HEK293 (cell line): ENCODE data around the gene CDC14A.
A peak's percentile ranks its signal among the peaks of the same experiment; 100 is the strongest.

Source experiments
- CTCF ChIA-PET: fragments of 350-600 bp; formaldehyde crosslinking; extraction: SDS; loops from one replicate; lab custom pipeline; 2021; ENCODE audit warnings: antibody characterized with exemption; lab: Yijun Ruan, JAX
- POLR2A ChIA-PET: fragments of 300-600 bp; formaldehyde crosslinking; extraction: SDS; loops from one replicate; lab custom pipeline; 2020; ENCODE audit warnings: antibody characterized with exemption, inconsistent platforms; lab: Yijun Ruan, JAX
- H3K27ac ChIP-seq: fragments of 200-500 bp; sonication (Bioruptor generic); 2 replicates; pipeline ENCODE4 v1.5.1; 2014; ENCODE audit warnings: low read depth, low read length, control low read depth, inconsistent platforms; ENCODE audit errors: extremely low read depth
- H3K36me3 ChIP-seq, 2 experiments: fragments of 200-500 bp in 1 of 2; sonication (Bioruptor generic) in 1 of 2; 1 replicate in 1 of 2; 2 replicates in 1 of 2; pipeline ENCODE4 v1.5.1; 2014 to 2017; ENCODE audit warnings: inconsistent platforms in 2 of 2, low read length in 2 of 2; ENCODE audit not compliant: control insufficient read depth in 2 of 2, insufficient read depth in 1 of 2
- H3K4me1 ChIP-seq: fragments of 200-500 bp; sonication (Bioruptor generic); 2 replicates; pipeline ENCODE4 v1.5.1; 2014; ENCODE audit warnings: mild to moderate bottlenecking, low read length, inconsistent platforms; ENCODE audit not compliant: control insufficient read depth, insufficient read depth
- H3K4me3 ChIP-seq: 2 replicates; pipeline ENCODE4 v1.5.1; 2011; ENCODE audit warnings: low read depth, mild to moderate bottlenecking, control low read depth, low read length, moderate library complexity
- H3K9me3 ChIP-seq: fragments of 200-500 bp; sonication (Bioruptor generic); 2 replicates; pipeline ENCODE4 v1.5.1; 2014; ENCODE audit warnings: low read depth, low read length, inconsistent platforms; ENCODE audit not compliant: control insufficient read depth, insufficient read depth
- GLIS1 ChIP-seq: fragments of 450-650 bp; formaldehyde crosslinking; IDR thresholded peaks from 2 replicates; pipeline ENCODE4 v1.5.1; 2016; ENCODE audit warnings: missing biosample characterization, missing genetic modification characterization
- SCRT1 ChIP-seq: fragments of 450-650 bp; formaldehyde crosslinking; IDR thresholded peaks from 2 replicates; pipeline ENCODE4 v1.5.1; 2016; ENCODE audit warnings: missing biosample characterization, missing genetic modification characterization, borderline replicate concordance
- WT1 ChIP-seq: fragments of 450-650 bp; formaldehyde crosslinking; IDR thresholded peaks from 2 replicates; pipeline ENCODE4 v1.5.1; 2016; ENCODE audit warnings: missing biosample characterization, missing genetic modification characterization
- ZNF10 ChIP-seq: fragments of 450-650 bp; formaldehyde crosslinking; IDR thresholded peaks from 2 replicates; pipeline ENCODE4 v1.5.1; 2017; ENCODE audit warnings: missing biosample characterization, missing genetic modification characterization
- ZNF114 ChIP-seq: fragments of 450-650 bp; formaldehyde crosslinking; IDR thresholded peaks from 2 replicates; pipeline ENCODE4 v1.5.0; 2017; ENCODE audit warnings: missing biosample characterization, missing genetic modification characterization
- ZNF138 ChIP-seq: fragments of 450-650 bp; formaldehyde crosslinking; IDR thresholded peaks from 2 replicates; pipeline ENCODE4 v1.5.1; 2016; ENCODE audit warnings: missing biosample characterization, missing genetic modification characterization, borderline replicate concordance
- ZNF600 ChIP-seq: fragments of 450-650 bp; formaldehyde crosslinking; IDR thresholded peaks from 2 replicates; pipeline ENCODE4 v1.5.1; 2016; ENCODE audit warnings: missing biosample characterization, missing genetic modification characterization
- ZNF621 ChIP-seq: fragments of 450-650 bp; formaldehyde crosslinking; IDR thresholded peaks from 2 replicates; pipeline ENCODE4 v1.5.1; 2017; ENCODE audit warnings: missing biosample characterization, missing genetic modification characterization
- ZNF701 ChIP-seq: fragments of 450-650 bp; formaldehyde crosslinking; IDR thresholded peaks from 2 replicates; pipeline ENCODE4 v1.5.1; 2016; ENCODE audit warnings: missing biosample characterization, missing genetic modification characterization
- ZSCAN23 ChIP-seq: fragments of 450-650 bp; formaldehyde crosslinking; IDR thresholded peaks from 2 replicates; pipeline ENCODE4 v1.5.1; 2016; ENCODE audit warnings: missing biosample characterization, missing genetic modification characterization
- TF ChIP-seq, protein P1 (sequence below): fragments of 450-650 bp; formaldehyde crosslinking; IDR thresholded peaks from 2 replicates; pipeline ENCODE4 v1.5.1; 2016; ENCODE audit warnings: missing biosample characterization, missing genetic modification characterization
- TF ChIP-seq, protein P2 (sequence below): fragments of 450-650 bp; formaldehyde crosslinking; conservative IDR thresholded peaks from 2 replicates; pipeline ENCODE4 v1.5.1; 2016; ENCODE audit warnings: low read depth, missing biosample characterization, missing genetic modification characterization
- TF ChIP-seq, protein P3 (sequence below): fragments of 450-650 bp; formaldehyde crosslinking; IDR thresholded peaks from 2 replicates; pipeline ENCODE4 v1.5.1; 2017; ENCODE audit warnings: missing biosample characterization, missing genetic modification characterization
- TF ChIP-seq, protein P4 (sequence below): fragments of 450-650 bp; formaldehyde crosslinking; IDR thresholded peaks from 2 replicates; pipeline ENCODE4 v1.5.1; 2017; ENCODE audit warnings: missing biosample characterization, missing genetic modification characterization

Gene CDC14A

DNA sequence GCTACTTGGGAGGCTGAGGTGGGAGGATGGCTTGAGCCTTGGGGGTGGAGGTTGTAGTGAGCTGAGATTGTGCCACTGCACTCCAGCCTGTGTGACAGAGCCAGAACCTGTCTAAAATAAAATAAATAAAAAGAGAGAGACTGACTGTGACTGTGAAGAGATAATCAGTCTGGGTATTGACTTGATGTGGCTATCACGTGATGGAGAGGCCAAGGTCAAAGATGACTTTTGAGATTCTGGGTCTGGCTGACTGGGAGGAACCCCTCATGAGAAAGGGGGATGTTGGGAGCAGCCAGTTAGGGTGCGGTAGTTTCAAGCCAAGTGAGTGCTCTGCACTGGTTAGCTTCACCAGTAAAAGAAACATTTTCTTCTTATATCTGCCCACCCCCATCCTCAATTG lies 66.8 kb downstream of the CDC14A start:
- ChIA-PET CTCF (no interaction called here), POLR2A (no interaction called here)
- no peaks in the 10 kb centered on the region for H3K36me3 ChIP-seq
- no peaks in the 10 kb centered on the region for H3K9me3 ChIP-seq
- no peak overlapping the region for H3K27ac ChIP-seq
- H3K4me3 ChIP-seq: no peak overlapping the region
- no peaks in the 10 kb centered on the region for H3K4me1 ChIP-seq
- TF ChIP-seq ZNF138 (tag by site-specific recombination) (no peak), ZNF114 (tag by site-specific recombination) (no peak), SCRT1 (tag by site-specific recombination) (no peak), ZNF701 (no peak), ZNF621 (tag by site-specific recombination) (no peak)
- TF ChIP-seq, protein P1, sequence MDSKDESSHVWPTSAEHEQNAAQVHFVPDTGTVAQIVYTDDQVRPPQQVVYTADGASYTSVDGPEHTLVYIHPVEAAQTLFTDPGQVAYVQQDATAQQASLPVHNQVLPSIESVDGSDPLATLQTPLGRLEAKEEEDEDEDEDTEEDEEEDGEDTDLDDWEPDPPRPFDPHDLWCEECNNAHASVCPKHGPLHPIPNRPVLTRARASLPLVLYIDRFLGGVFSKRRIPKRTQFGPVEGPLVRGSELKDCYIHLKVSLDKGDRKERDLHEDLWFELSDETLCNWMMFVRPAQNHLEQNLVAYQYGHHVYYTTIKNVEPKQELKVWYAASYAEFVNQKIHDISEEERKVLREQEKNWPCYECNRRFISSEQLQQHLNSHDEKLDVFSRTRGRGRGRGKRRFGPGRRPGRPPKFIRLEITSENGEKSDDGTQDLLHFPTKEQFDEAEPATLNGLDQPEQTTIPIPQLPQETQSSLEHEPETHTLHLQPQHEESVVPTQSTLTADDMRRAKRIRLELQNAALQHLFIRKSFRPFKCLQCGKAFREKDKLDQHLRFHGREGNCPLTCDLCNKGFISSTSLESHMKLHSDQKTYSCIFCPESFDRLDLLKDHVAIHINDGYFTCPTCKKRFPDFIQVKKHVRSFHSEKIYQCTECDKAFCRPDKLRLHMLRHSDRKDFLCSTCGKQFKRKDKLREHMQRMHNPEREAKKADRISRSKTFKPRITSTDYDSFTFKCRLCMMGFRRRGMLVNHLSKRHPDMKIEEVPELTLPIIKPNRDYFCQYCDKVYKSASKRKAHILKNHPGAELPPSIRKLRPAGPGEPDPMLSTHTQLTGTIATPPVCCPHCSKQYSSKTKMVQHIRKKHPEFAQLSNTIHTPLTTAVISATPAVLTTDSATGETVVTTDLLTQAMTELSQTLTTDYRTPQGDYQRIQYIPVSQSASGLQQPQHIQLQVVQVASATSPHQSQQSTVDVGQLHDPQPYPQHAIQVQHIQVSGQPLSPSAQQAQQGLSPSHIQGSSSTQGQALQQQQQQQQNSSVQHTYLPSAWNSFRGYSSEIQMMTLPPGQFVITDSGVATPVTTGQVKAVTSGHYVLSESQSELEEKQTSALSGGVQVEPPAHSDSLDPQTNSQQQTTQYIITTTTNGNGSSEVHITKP: no peak
- TF ChIP-seq, protein P2, sequence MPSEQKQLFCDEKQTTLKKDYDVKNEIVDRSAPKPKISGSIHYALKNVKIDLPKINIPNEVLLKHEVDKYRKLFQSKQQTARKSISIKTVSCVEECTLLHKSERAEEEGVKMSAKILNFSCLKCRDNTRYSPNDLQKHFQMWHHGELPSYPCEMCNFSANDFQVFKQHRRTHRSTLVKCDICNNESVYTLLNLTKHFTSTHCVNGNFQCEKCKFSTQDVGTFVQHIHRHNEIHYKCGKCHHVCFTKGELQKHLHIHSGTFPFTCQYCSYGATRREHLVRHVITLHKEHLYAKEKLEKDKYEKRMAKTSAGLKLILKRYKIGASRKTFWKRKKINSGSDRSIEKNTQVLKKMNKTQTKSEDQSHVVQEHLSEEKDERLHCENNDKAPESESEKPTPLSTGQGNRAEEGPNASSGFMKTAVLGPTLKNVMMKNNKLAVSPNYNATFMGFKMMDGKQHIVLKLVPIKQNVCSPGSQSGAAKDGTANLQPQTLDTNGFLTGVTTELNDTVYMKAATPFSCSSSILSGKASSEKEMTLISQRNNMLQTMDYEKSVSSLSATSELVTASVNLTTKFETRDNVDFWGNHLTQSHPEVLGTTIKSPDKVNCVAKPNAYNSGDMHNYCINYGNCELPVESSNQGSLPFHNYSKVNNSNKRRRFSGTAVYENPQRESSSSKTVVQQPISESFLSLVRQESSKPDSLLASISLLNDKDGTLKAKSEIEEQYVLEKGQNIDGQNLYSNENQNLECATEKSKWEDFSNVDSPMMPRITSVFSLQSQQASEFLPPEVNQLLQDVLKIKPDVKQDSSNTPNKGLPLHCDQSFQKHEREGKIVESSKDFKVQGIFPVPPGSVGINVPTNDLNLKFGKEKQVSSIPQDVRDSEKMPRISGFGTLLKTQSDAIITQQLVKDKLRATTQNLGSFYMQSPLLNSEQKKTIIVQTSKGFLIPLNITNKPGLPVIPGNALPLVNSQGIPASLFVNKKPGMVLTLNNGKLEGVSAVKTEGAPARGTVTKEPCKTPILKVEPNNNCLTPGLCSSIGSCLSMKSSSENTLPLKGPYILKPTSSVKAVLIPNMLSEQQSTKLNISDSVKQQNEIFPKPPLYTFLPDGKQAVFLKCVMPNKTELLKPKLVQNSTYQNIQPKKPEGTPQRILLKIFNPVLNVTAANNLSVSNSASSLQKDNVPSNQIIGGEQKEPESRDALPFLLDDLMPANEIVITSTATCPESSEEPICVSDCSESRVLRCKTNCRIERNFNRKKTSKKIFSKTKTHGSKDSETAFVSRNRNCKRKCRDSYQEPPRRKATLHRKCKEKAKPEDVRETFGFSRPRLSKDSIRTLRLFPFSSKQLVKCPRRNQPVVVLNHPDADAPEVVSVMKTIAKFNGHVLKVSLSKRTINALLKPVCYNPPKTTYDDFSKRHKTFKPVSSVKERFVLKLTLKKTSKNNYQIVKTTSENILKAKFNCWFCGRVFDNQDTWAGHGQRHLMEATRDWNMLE (tag by site-specific recombination): no peak

DNA sequence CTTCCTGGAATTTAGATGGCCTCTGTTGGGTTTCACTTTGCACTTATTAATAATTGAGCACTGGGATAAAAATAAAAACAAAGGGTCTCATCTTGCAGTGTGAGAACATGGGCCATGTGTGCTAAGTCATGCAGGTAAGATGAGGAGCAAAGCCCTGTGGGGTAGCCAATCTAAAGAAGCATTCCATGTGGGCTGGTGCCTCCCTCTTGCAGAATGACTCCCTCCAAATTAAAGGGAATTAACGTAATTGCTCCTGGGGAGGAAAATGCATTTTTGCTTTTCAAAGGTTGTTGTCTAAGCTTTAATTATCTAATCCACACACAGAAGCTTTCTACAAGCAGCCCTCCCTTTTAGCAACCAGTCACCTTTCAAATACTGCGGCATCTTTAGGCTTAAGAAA lies 69.8 kb downstream of the CDC14A start:
- TF ChIP-seq WT1 (tag by site-specific recombination) (peak; percentile 97), GLIS1 (tag by site-specific recombination) (no peak), ZNF621 (tag by site-specific recombination) (no peak), ZSCAN23 (tag by site-specific recombination) (no peak)
- no peaks in the 10 kb centered on the region for H3K9me3 ChIP-seq
- no peak overlapping the region for H3K4me3 ChIP-seq
- H3K36me3 ChIP-seq: no peaks in the 10 kb centered on the region
- ChIA-PET POLR2A (no interaction called here), CTCF (no interaction called here)
- no peaks in the 10 kb centered on the region for H3K4me1 ChIP-seq
- H3K27ac ChIP-seq: no peak overlapping the region

DNA sequence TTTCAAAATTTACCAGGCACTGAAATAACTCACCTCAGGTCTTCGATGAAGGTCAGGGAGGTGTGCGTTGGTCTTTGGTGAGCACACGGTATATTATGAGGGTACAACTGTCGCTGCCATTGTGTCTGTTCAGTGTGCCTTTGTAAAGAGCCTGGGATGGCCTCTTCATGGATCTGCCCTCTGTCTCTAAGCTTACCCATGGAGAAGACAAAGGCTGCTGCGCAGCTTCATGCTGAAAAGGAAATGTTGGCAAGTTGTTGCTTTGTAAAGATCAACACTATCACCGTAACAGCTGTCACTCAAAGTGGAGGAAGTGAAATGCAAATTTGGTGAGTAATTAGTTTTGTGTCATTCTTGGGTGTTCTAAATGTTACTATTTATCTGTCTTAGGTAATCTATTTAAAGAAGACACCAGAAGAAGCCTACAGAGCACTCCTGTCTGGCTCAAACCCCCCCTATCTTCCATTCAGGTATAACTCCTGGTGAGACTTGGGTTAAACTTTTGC lies 71.6 kb downstream of the CDC14A start:
- no peaks in the 10 kb centered on the region for H3K4me1 ChIP-seq
- no peaks in the 10 kb centered on the region for H3K9me3 ChIP-seq
- ChIA-PET POLR2A (no interaction called here), CTCF (interaction anchor here (1.0 to 1.4 kb wide), 2 partner anchors 17 to 34 kb away, joined by 3 to 5 read pairs; no protein-coding TSS in a partner anchor)
- no peak overlapping the region for H3K4me3 ChIP-seq
- H3K27ac ChIP-seq: no peak overlapping the region
- no peaks in the 10 kb centered on the region for H3K36me3 ChIP-seq
- TF ChIP-seq, protein P3, sequence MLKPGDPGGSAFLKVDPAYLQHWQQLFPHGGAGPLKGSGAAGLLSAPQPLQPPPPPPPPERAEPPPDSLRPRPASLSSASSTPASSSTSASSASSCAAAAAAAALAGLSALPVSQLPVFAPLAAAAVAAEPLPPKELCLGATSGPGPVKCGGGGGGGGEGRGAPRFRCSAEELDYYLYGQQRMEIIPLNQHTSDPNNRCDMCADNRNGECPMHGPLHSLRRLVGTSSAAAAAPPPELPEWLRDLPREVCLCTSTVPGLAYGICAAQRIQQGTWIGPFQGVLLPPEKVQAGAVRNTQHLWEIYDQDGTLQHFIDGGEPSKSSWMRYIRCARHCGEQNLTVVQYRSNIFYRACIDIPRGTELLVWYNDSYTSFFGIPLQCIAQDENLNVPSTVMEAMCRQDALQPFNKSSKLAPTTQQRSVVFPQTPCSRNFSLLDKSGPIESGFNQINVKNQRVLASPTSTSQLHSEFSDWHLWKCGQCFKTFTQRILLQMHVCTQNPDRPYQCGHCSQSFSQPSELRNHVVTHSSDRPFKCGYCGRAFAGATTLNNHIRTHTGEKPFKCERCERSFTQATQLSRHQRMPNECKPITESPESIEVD: no peak
- TF ChIP-seq, protein P2 (tag by site-specific recombination): no peak
- TF ChIP-seq, protein P4, sequence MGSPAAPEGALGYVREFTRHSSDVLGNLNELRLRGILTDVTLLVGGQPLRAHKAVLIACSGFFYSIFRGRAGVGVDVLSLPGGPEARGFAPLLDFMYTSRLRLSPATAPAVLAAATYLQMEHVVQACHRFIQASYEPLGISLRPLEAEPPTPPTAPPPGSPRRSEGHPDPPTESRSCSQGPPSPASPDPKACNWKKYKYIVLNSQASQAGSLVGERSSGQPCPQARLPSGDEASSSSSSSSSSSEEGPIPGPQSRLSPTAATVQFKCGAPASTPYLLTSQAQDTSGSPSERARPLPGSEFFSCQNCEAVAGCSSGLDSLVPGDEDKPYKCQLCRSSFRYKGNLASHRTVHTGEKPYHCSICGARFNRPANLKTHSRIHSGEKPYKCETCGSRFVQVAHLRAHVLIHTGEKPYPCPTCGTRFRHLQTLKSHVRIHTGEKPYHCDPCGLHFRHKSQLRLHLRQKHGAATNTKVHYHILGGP (tag by site-specific recombination): no peak
- TF ChIP-seq ZNF10 (tag by site-specific recombination): no peak
- TF ChIP-seq ZNF600 (tag by site-specific recombination): no peak
